ENCODE data around the gene FXYD7. TPM values are rescaled to one million over a fixed set of nuclear protein-coding genes. Genes with fewer than 3 reads are reported as not detected.

The FXYD7 gene
- total and polyA plus RNA-seq, 4 donors: 0.63 to 1.8 TPM; not detected in 2

DNA sequence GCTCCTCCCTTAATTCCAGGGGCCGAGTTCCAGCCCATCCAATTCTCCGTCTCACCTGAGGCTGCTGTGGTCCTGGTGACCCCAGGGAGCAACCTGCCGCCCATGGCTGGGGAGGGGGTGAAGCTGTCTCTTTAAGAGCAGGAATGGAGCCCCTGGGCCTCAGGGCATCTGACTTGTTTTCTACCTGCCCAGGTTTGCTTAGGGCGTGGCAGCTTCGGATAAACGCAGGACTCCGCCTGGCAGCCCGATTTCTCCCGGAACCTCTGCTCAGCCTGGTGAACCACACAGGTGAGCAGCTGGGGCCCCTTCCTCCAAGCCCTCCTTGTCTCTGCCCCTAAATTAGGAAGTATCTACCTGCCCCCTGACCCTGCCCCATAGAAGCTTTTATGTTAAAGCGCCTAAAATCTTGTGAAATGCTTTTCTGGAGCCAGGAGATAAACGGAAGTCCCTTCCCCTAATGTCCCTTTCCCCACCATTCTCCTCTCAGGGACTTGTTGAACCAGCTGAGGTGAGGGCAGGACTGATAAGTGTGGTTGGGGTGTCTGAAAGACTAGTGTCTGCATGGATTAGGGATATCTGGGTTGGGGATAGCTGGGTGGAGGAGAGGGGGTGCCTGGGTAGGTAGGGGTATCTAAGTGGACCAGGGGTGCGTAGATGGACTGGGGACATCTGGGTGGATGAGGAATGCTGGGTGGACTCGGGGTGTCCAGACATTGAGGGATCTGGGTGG lies 26.8 kb upstream of the FXYD7 start:
- Histone ChIP-seq H3K36me3 (ENCODE audit: control insufficient read depth in 1 of 2, insufficient read depth in 2 of 2, low read length in 1 of 2) (no peaks in the 10 kb centered on the region), H3K4me1 (ENCODE audit: control insufficient read depth in 1 of 2, insufficient read depth in 2 of 2, low read length in 2 of 2) (no peaks in the 10 kb centered on the region), H3K4me3 (ENCODE audit: low read length in 2 of 2) (no peak overlapping the region), H3K27ac (ENCODE audit: low read depth in 1 of 2, low read length in 2 of 2) (no peak overlapping the region), H3K9me3 (ENCODE audit: control insufficient read depth, low read length) (no peaks in the 10 kb centered on the region), H3K27me3 (ENCODE audit: control insufficient read depth in 1 of 2, insufficient read depth in 2 of 2, low read length in 1 of 2) (no peaks in the 10 kb centered on the region)
- peak in 1 of 2 donors; percentile 26 for DNase-seq
- WGBS, 2 donors: 90 to 94% methylated on average over 13 of the region's 13 CpGs
- intact Hi-C loops (cut with DNase I): no loop called here
- ATAC-seq (ENCODE audit: low FRiP score): no peak

DNA sequence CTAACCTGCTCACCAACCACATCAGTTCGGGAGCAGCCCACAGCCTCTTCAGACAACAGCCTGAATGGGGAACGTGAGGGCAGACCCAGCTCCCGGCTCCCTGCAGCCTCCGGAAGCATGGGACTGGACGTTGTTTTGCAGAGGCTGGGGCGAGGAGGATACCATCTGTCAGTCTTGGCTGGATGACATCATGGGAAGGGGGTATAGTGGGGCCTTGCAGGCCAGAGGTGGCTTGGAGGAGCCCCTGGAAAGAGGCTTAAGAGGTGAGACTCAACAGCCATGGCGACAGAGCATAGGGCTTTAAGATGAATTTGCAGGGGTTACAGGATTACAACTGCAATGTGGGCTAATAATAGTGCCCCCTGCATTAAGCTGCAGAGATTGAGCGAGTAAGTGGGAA lies 25.9 kb upstream of the FXYD7 start:
- Histone ChIP-seq H3K27ac (ENCODE audit: low read depth in 1 of 2, low read length in 2 of 2) (no peak overlapping the region), H3K4me1 (ENCODE audit: control insufficient read depth in 1 of 2, insufficient read depth in 2 of 2, low read length in 2 of 2) (no peaks in the 10 kb centered on the region), H3K36me3 (ENCODE audit: control insufficient read depth in 1 of 2, insufficient read depth in 2 of 2, low read length in 1 of 2) (no peaks in the 10 kb centered on the region), H3K9me3 (ENCODE audit: control insufficient read depth, low read length) (no peaks in the 10 kb centered on the region), H3K27me3 (ENCODE audit: control insufficient read depth in 1 of 2, insufficient read depth in 2 of 2, low read length in 1 of 2) (no peaks in the 10 kb centered on the region), H3K4me3 (ENCODE audit: low read length in 2 of 2) (no peak overlapping the region)
- no peak for ATAC-seq (ENCODE audit: low FRiP score)
- DNase-seq: peak in 1 of 2 donors; percentile 35
- 67 to 75% methylated on average over 8 of the region's 8 CpGs for WGBS, 2 donors
- intact Hi-C loops (cut with DNase I): no loop called here

DNA sequence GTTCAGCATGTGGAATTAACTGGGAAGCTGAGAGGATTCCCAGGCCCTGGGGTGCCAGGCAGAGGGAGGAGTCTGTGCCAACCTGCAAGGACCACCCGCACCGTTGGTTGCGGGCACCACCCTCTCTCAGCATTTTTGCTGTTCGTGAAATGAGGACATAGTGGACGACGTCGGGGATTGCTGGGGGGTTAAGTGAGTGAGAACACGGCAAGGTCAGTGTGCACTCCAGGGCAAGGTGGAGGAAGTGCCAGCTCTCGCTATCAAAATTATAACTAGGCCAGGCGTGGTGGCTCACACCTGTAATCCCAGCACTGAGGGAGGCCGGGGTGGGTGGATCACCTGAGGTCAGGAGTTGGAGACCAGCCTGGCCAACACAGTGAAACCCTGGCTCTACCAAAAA lies 25.3 kb upstream of the FXYD7 start:
- 83 to 87% methylated on average over 11 of the region's 11 CpGs for WGBS, 2 donors
- Histone ChIP-seq H3K27me3 (ENCODE audit: control insufficient read depth in 1 of 2, insufficient read depth in 2 of 2, low read length in 1 of 2) (no peaks in the 10 kb centered on the region), H3K4me1 (ENCODE audit: control insufficient read depth in 1 of 2, insufficient read depth in 2 of 2, low read length in 2 of 2) (no peaks in the 10 kb centered on the region), H3K4me3 (ENCODE audit: low read length in 2 of 2) (no peak overlapping the region), H3K27ac (ENCODE audit: low read depth in 1 of 2, low read length in 2 of 2) (no peak overlapping the region), H3K9me3 (ENCODE audit: control insufficient read depth, low read length) (no peaks in the 10 kb centered on the region), H3K36me3 (ENCODE audit: control insufficient read depth in 1 of 2, insufficient read depth in 2 of 2, low read length in 1 of 2) (no peaks in the 10 kb centered on the region)
- ATAC-seq (ENCODE audit: low FRiP score): no peak
- intact Hi-C loops (cut with DNase I): no loop called here
- DNase-seq: peak in 1 of 2 donors; percentile 20

DNA sequence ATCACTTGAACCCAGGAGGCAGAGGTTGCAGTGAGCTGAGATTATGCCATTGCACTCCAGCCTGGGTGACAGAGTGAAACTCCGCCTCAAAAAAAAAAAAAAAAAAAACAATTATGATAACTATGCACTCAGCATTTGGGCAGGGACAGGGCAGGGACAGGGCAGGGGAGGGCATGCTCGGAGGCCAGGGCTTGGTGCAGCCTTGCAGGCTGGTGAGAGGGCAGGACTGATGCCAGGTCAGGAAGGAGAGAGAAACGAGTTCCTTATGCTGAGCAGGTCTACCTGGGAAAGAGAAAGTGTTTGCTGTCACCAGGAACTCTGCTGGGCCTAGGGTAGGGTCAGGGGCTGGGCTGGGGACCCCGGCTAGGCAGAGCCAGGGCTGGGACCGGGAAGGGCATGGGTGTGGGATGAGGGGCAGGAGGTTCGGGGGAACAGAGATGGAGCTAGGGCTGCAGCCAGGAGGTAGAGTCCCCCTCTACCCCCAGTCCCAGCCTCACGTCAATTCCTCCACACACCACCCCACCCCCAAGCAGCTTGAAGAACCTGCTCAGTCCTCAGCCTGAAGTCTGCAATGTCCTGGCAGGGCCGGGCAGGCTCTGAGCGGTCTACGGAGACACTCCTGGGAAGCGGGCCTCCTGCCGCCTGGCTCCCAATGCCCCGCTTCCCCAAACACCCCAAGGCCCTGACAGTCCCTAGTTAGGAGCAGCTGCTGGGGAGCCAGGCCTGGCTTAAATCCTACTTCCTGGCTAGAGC lies 24.6 kb upstream of the FXYD7 start:
- H3K4me3 ChIP-seq (ENCODE audit: low read length in 2 of 2): no peak overlapping the region
- intact Hi-C loops (cut with DNase I): no loop called here
- DNase-seq (peak in 1 of 2 donors; percentile 20), ATAC-seq (ENCODE audit: low FRiP score) (no peak)
- no peak overlapping the region for H3K27ac ChIP-seq (ENCODE audit: low read depth in 1 of 2, low read length in 2 of 2)
- 88 to 91% methylated on average over 12 to 13 of the region's 13 CpGs for WGBS, 2 donors
- H3K4me1 ChIP-seq (ENCODE audit: control insufficient read depth in 1 of 2, insufficient read depth in 2 of 2, low read length in 2 of 2): no peaks in the 10 kb centered on the region
- H3K27me3 ChIP-seq (ENCODE audit: control insufficient read depth in 1 of 2, insufficient read depth in 2 of 2, low read length in 1 of 2): no peaks in the 10 kb centered on the region
- H3K9me3 ChIP-seq (ENCODE audit: control insufficient read depth, low read length): no peaks in the 10 kb centered on the region
- no peaks in the 10 kb centered on the region for H3K36me3 ChIP-seq (ENCODE audit: control insufficient read depth in 1 of 2, insufficient read depth in 2 of 2, low read length in 1 of 2)

DNA sequence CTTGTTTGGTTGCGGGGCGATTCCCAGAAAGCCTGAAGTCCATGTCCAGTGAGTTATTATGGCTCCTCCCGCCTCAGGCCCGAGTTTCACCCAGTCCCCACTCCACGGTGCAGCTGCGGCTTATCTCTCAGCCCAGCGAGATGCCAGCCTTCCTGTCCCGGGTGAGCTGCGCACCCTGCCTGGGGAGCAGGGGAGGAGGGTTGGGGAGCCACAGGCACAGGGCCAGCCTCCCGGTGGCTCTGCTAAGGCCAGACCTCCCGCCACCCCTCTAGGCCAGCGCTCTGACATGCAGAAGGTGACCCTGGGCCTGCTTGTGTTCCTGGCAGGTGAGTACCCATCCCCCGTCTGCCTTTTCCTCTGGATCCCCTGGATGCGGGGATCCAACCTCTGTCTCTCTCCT lies 24.0 kb upstream of the FXYD7 start:
- DNase-seq (peak in 1 of 2 donors; percentile 45), ATAC-seq (ENCODE audit: low FRiP score) (no peak)
- Histone ChIP-seq H3K27me3 (ENCODE audit: control insufficient read depth in 1 of 2, insufficient read depth in 2 of 2, low read length in 1 of 2) (no peaks in the 10 kb centered on the region), H3K36me3 (ENCODE audit: control insufficient read depth in 1 of 2, insufficient read depth in 2 of 2, low read length in 1 of 2) (no peaks in the 10 kb centered on the region), H3K4me1 (ENCODE audit: control insufficient read depth in 1 of 2, insufficient read depth in 2 of 2, low read length in 2 of 2) (no peaks in the 10 kb centered on the region), H3K27ac (ENCODE audit: low read depth in 1 of 2, low read length in 2 of 2) (no peak overlapping the region), H3K9me3 (ENCODE audit: control insufficient read depth, low read length) (no peaks in the 10 kb centered on the region), H3K4me3 (ENCODE audit: low read length in 2 of 2) (no peak overlapping the region)
- intact Hi-C loops (cut with DNase I): no loop called here
- WGBS, 2 donors: 85% methylated on average over 14 of the region's 14 CpGs

DNA sequence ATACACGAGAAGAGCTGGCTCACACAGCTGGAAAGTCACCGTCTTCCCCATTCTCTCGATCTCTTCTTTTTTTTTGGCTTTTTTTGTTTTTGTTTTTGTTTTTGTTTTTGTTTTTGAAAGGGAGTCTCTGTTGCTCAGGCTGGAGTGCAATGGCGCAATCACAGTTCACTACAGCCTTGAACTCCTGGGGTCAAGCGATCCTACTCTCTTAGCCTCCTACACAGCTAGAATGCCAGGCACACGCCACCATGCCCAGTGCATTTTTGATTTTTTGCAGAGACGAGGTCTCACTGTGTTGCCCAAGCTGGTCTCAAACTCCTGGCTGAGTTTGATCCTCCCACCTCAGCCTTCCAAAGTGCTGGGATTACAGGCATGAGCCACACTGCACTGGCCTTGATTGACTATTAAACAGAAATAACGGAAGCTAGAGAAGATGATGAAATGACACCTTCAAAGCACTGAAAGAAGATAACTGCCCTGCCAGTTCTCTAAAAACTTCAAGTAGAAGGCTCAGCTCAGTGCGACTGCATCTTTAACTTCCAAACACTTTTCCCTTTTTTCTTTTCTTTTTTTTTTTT lies 23.4 kb upstream of the FXYD7 start:
- Histone ChIP-seq H3K27me3 (ENCODE audit: control insufficient read depth in 1 of 2, insufficient read depth in 2 of 2, low read length in 1 of 2) (no peaks in the 10 kb centered on the region), H3K27ac (ENCODE audit: low read depth in 1 of 2, low read length in 2 of 2) (no peak overlapping the region), H3K36me3 (ENCODE audit: control insufficient read depth in 1 of 2, insufficient read depth in 2 of 2, low read length in 1 of 2) (no peaks in the 10 kb centered on the region), H3K4me1 (ENCODE audit: control insufficient read depth in 1 of 2, insufficient read depth in 2 of 2, low read length in 2 of 2) (no peaks in the 10 kb centered on the region), H3K4me3 (ENCODE audit: low read length in 2 of 2) (no peak overlapping the region), H3K9me3 (ENCODE audit: control insufficient read depth, low read length) (no peaks in the 10 kb centered on the region)
- ATAC-seq (ENCODE audit: low FRiP score) (no peak), DNase-seq (no peak)
- WGBS, 2 donors: 88 to 89% methylated on average over 9 of the region's 9 CpGs
- intact Hi-C loops (cut with DNase I): no loop called here

DNA sequence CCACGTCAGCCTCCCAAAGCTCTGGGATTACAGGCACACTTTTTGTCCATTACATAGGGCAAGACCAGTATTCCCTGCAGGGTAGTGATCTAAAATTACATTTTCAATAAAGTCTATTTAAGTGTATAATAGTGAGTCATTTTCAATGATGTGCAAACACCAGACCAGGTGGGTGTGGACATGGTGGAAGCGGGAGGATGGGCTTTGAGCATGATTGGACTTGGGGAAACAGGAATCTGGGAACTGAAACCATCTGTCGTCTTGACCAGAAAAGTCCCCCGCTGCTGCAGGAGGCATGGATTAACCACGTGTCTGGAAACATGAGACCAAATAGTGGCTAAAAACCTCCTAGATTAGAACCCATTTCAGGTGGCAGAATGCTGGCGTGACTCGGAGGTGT lies 22.6 kb upstream of the FXYD7 start:
- Histone ChIP-seq H3K27me3 (ENCODE audit: control insufficient read depth in 1 of 2, insufficient read depth in 2 of 2, low read length in 1 of 2) (no peaks in the 10 kb centered on the region), H3K36me3 (ENCODE audit: control insufficient read depth in 1 of 2, insufficient read depth in 2 of 2, low read length in 1 of 2) (no peaks in the 10 kb centered on the region), H3K27ac (ENCODE audit: low read depth in 1 of 2, low read length in 2 of 2) (no peak overlapping the region), H3K9me3 (ENCODE audit: control insufficient read depth, low read length) (no peaks in the 10 kb centered on the region), H3K4me1 (ENCODE audit: control insufficient read depth in 1 of 2, insufficient read depth in 2 of 2, low read length in 2 of 2) (no peaks in the 10 kb centered on the region), H3K4me3 (ENCODE audit: low read length in 2 of 2) (no peak overlapping the region)
- WGBS, 2 donors: 79% methylated on average over 7 of the region's 7 CpGs
- ATAC-seq (ENCODE audit: low FRiP score): no peak
- intact Hi-C loops (cut with DNase I): no loop called here
- DNase-seq: no peak

DNA sequence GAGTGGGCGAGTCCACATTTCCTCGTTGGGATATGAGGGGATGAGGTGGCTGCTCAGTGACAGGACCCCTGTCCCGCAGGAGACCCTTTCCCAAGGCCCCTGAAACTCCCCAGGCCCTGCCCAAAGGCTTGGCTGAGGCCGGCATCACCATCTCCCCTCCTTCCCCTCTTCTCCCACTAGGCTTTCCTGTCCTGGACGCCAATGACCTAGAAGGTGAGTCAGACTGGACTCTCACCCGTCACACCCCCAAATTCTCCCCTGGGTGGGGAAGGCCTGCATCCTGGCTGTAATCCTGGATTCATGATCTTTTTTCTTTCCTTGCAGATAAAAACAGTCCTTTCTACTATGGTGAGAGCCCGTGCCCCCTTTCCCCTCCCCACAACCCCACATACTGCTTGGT lies 22.2 kb upstream of the FXYD7 start:
- Histone ChIP-seq H3K36me3 (ENCODE audit: control insufficient read depth in 1 of 2, insufficient read depth in 2 of 2, low read length in 1 of 2) (no peaks in the 10 kb centered on the region), H3K27ac (ENCODE audit: low read depth in 1 of 2, low read length in 2 of 2) (no peak overlapping the region), H3K9me3 (ENCODE audit: control insufficient read depth, low read length) (no peaks in the 10 kb centered on the region), H3K4me1 (ENCODE audit: control insufficient read depth in 1 of 2, insufficient read depth in 2 of 2, low read length in 2 of 2) (no peaks in the 10 kb centered on the region), H3K4me3 (ENCODE audit: low read length in 2 of 2) (no peak overlapping the region), H3K27me3 (ENCODE audit: control insufficient read depth in 1 of 2, insufficient read depth in 2 of 2, low read length in 1 of 2) (no peaks in the 10 kb centered on the region)
- DNase-seq (no peak), ATAC-seq (ENCODE audit: low FRiP score) (no peak)
- WGBS, 2 donors: 79 to 86% methylated on average over 6 to 7 of the region's 7 CpGs
- intact Hi-C loops (cut with DNase I): no loop called here
